ENCODE results near the gene ANKRD6. TPM values are rescaled to one million over a fixed set of nuclear protein-coding genes. Genes with fewer than 3 reads are reported as not detected.

Gene ANKRD6
- total RNA-seq, 1 donor from 2014 or later: 5.5 TPM

GRCh38 chr6:89681983-89682564 is 249.1 kb downstream of the ANKRD6 start:
- Mint-ChIP-seq H3K36me3 (ENCODE audit: unreplicated experiment) (peaks cover 44% of the 10 kb centered on the region), H3K4me3 (ENCODE audit: unreplicated experiment) (no peak overlapping the region), H3K9me3 (ENCODE audit: unreplicated experiment) (no peaks in the 10 kb centered on the region), H3K27me3 (ENCODE audit: unreplicated experiment) (no peaks in the 10 kb centered on the region), H3K4me1 (ENCODE audit: unreplicated experiment) (no peaks in the 10 kb centered on the region), H3K27ac (ENCODE audit: unreplicated experiment) (no peak overlapping the region)
- TF ChIP-seq CTCF (IDR thresholded peaks at IDR 0.05): no peak
- no peak for DNase-seq (ENCODE audit: extremely low spot score, unreplicated experiment)

GRCh38 chr6:89682991-89683390 is 250.0 kb downstream of the ANKRD6 start:
- Mint-ChIP-seq H3K4me1 (ENCODE audit: unreplicated experiment) (no peaks in the 10 kb centered on the region), H3K27ac (ENCODE audit: unreplicated experiment) (no peak overlapping the region), H3K4me3 (ENCODE audit: unreplicated experiment) (no peak overlapping the region), H3K27me3 (ENCODE audit: unreplicated experiment) (no peaks in the 10 kb centered on the region), H3K36me3 (ENCODE audit: unreplicated experiment) (peaks cover 49% of the 10 kb centered on the region), H3K9me3 (ENCODE audit: unreplicated experiment) (no peaks in the 10 kb centered on the region)
- TF ChIP-seq CTCF (IDR thresholded peaks at IDR 0.05): no peak
- DNase-seq (ENCODE audit: extremely low spot score, unreplicated experiment): no peak

Other genes starting within 250 kb of the ANKRD6 start
- gene GABRR1, start 215.8 kb upstream of the ANKRD6 start, total RNA-seq: not detected in 2 replicates
- 0.68 and 0.97 TPM in 2 replicates for gene GABRR2, start 117.9 kb upstream of the ANKRD6 start, total RNA-seq
- 38.8 and 39.6 TPM in 2 replicates for gene UBE2J1, start 80.4 kb upstream of the ANKRD6 start, total RNA-seq
- 4.5 TPM in 2 replicates for gene RRAGD, start 20.9 kb upstream of the ANKRD6 start, total RNA-seq
- 32.0 and 34.4 TPM in 2 replicates for gene LYRM2, start 205.6 kb downstream of the ANKRD6 start, total RNA-seq